HG02884 (cell line): Measurements from ENCODE around the gene SMCHD1.
"Not testable (repeated sequence)": the region's sequence is repeated elsewhere in the genome, so short reads cannot be mapped to it uniquely, and the experiment has no call there.

ENCODE experiments used
- ATAC-seq: cut with Tn5 transposase; IDR thresholded peaks from one replicate; pipeline ENCODE4 v1.9.1; 2021; ENCODE audit warnings: mild to moderate bottlenecking, moderate library complexity; ENCODE audit not compliant: unreplicated experiment

Gene SMCHD1

GRCh38 chr18:2809666-2810183 is 154.2 kb downstream of the SMCHD1 start:
- not testable (repeated sequence) for ATAC-seq

GRCh38 chr18:2811416-2811815 is 155.9 kb downstream of the SMCHD1 start:
- ATAC-seq: no peak

GRCh38 chr18:2814928-2815327 is 159.4 kb downstream of the SMCHD1 start:
- ATAC-seq: no peak

- no peak for ATAC-seq
These were observed 162.8 kb downstream of the SMCHD1 start for GRCh38 chr18:2818281-2818680.

- no peak for ATAC-seq
These were observed 166.2 kb downstream of the SMCHD1 start for GRCh38 chr18:2821695-2822094.

- ATAC-seq: no peak
These were observed 166.8 kb downstream of the SMCHD1 start for GRCh38 chr18:2822213-2822921.

- ATAC-seq: no peak
These were observed 167.7 kb downstream of the SMCHD1 start for GRCh38 chr18:2823202-2823601.

GRCh38 chr18:2823966-2824365 is 168.4 kb downstream of the SMCHD1 start:
- no peak for ATAC-seq

- no peak for ATAC-seq
These were observed 169.3 kb downstream of the SMCHD1 start for GRCh38 chr18:2824865-2825264.

- no peak for ATAC-seq
These were observed 170.2 kb downstream of the SMCHD1 start for GRCh38 chr18:2825613-2826175.

GRCh38 chr18:2826581-2826980 is 171.1 kb downstream of the SMCHD1 start:
- ATAC-seq: no peak

GRCh38 chr18:2827061-2827460 is 171.5 kb downstream of the SMCHD1 start:
- ATAC-seq: no peak

GRCh38 chr18:2836118-2836517 is 180.6 kb downstream of the SMCHD1 start:
- not testable (repeated sequence) for ATAC-seq

- ATAC-seq: not testable (repeated sequence)
These were observed 181.8 kb downstream of the SMCHD1 start for GRCh38 chr18:2837290-2837689.

GRCh38 chr18:2839202-2839601 is 183.7 kb downstream of the SMCHD1 start:
- no peak for ATAC-seq

- ATAC-seq: no peak
These were observed 185.0 kb downstream of the SMCHD1 start for GRCh38 chr18:2840521-2840920.

GRCh38 chr18:2843146-2843545 is 187.6 kb downstream of the SMCHD1 start:
- no peak for ATAC-seq

- ATAC-seq: no peak
These were observed 189.6 kb downstream of the SMCHD1 start for GRCh38 chr18:2845172-2845571.

GRCh38 chr18:2846636-2847316 is 191.2 kb downstream of the SMCHD1 start, which contains the start of gene EMILIN2:
TSS of gene EMILIN2 (plus strand) at chr18:2847006. CDS start at chr18:2847189, 183 bp downstream.
- peak; percentile 58 for ATAC-seq

GRCh38 chr18:2847317-2848246 is 192.1 kb downstream of the SMCHD1 start:
- peak; percentile 38 for ATAC-seq
